ENCODE results near the gene RNH1. TPM values are rescaled to one million over a fixed set of nuclear protein-coding genes. Genes with fewer than 3 reads are reported as not detected.

The RNH1 gene
- total and polyA plus RNA-seq, 2 of the 8 experiments (the other 6 are each of a cell fraction or from before 2014, with no cell fraction given), result 48.7 to 49.8 TPM

DNA sequence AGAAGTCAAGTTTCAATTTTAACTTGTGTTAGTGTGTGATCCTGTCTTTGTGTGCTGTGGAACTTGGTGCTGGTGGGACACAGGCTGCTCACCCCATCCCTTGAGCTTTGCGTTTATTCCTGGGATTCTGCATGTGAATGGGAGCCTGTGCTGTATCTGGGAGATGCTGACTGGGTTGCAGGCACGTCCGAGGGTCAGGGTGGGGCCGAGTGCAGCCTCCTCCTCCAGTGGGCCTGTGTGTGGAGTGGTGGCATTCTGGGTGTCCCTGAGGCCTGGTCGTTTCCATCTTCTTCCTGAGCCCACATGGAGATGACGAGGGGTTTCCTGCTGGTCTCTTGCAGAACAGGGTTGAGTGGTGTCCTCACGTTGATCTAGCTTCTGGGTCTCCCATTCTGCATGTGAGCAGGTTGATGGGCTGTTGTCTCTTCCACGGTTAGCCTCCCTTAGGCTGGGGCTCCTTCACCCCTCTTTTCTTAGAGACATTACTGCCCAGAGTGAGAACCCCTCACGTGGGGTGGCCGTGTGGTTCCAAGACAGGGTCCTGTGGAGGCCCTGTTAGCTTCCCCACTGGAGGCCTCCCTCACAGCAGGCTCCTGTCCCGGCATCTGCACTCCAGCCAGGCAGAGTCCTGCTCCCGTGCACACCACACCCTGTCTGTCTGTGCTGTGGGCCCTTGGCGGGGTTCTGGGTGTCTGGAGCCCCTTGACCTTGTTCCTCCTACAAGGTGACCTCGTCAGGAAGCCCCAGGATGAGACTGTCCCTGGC lies 52.1 kb downstream of the RNH1 start:
- H3K23ac ChIP-seq (ENCODE audit: insufficient read length), result no peak overlapping the region
- H3K27me3 ChIP-seq (replicated peaks in 1 of 4; ENCODE audit: control insufficient read depth in 3 of 4, extremely low read depth in 1 of 4, insufficient read depth in 3 of 4, low read length in 3 of 4), result no peaks in the 10 kb centered on the region
- H3K9ac ChIP-seq (replicated peaks in 1 of 4; ENCODE audit: extremely low read depth in 1 of 4, low read depth in 3 of 4, low read length in 3 of 4), result no peak overlapping the region
- H4K20me1 ChIP-seq (replicated peaks in 1 of 2; ENCODE audit: control insufficient read depth in 1 of 2, insufficient read depth in 2 of 2, low read length in 2 of 2), result peaks cover 15 to 30% of the 10 kb centered on the region in 2 experiments
- H3K18ac ChIP-seq (ENCODE audit: extremely low read depth, low read length), result peak overlapping the region; percentile 56; the same call in 1 of the 2 replicates
- no peak overlapping the region for H3K4ac ChIP-seq (replicated peaks; ENCODE audit: insufficient read length, low read depth, low read length)
- peaks cover 3 to 24% (median 6%) of the 10 kb centered on the region in 4 experiments for H3K4me1 ChIP-seq (replicated peaks in 1 of 4; ENCODE audit: control insufficient read depth in 3 of 4, insufficient read depth in 4 of 4, low read length in 3 of 4)
- H2BK120ac ChIP-seq (replicated peaks; ENCODE audit: low read depth, low read length), result no peak overlapping the region
- no peak overlapping the region for H3K56ac ChIP-seq (replicated peaks; ENCODE audit: insufficient read length, low read depth, low read length)
- peaks cover 22 to 83% of the 10 kb centered on the region in 2 experiments for H3K79me2 ChIP-seq (ENCODE audit: control insufficient read depth in 1 of 2, insufficient read depth in 2 of 2, low read length in 2 of 2)
- no peak overlapping the region for H4K8ac ChIP-seq (ENCODE audit: extremely low read depth, insufficient read depth, low read length)
- no peak overlapping the region for H4K5ac ChIP-seq (ENCODE audit: insufficient read length, low read depth, low read length)
- H2BK15ac ChIP-seq (ENCODE audit: low read length), result peak overlapping the region; percentile 24; the same call in 1 of the 2 replicates
- no peak overlapping the region for H4K91ac ChIP-seq (replicated peaks; ENCODE audit: insufficient read length, low read length)
- WGBS, 2 experiments (ENCODE audit: extremely low coverage in 1 of 2, insufficient coverage in 1 of 2, insufficient read length in 1 of 2, insufficient replicate concordance in 2 of 2, low coverage in 1 of 2, low lambda C conversion rate in 2 of 2, missing lambda C conversion rate in 1 of 2), result 81% methylated on average over 13 of the region's 14 CpGs; no CpG with 5 or more reads in 1 of the 2 experiments
- no peaks in the 10 kb centered on the region for H3K9me3 ChIP-seq (ENCODE audit: insufficient read depth in 2 of 2, low read depth in 1 of 2, low read length in 1 of 2)
- H3K36me3 ChIP-seq (ENCODE audit: control insufficient read depth in 2 of 4, insufficient read depth in 4 of 4, low read length in 3 of 4), result peaks cover 2 to 11% (median 5%) of the 10 kb centered on the region in 4 experiments; a peak in 4 of 8 replicates
- H2BK12ac ChIP-seq (ENCODE audit: low read depth, low read length), result peak overlapping the region; percentile 60; the same call in 1 of the 2 replicates
- no peak overlapping the region; the same call in 1 of the 2 replicates for H2BK20ac ChIP-seq (ENCODE audit: low read length)
- no peak overlapping the region for H3K4me3 ChIP-seq (ENCODE audit: extremely low read depth in 1 of 4, insufficient read depth in 2 of 4, low read depth in 3 of 4, low read length in 4 of 4)
- CTCF ChIA-PET (ENCODE audit: partially characterized antibody), result no interaction called here
- TF ChIP-seq CHD2 (IDR thresholded peaks at IDR 0.05; ENCODE audit: low read length), result no peak
- peak overlapping the region; percentile 40; the same call in 1 of the 2 replicates for H2BK5ac ChIP-seq (ENCODE audit: low read depth, low read length)
- no peak overlapping the region for H2AFZ ChIP-seq (ENCODE audit: low read length)
- POLR2A ChIA-PET (ENCODE audit: partially characterized antibody), result interaction anchor here (1.1 to 1.2 kb wide), 2 partner anchors 9 to 13 kb away, joined by 3 read pairs; partner anchors contain the start of gene ANO9
- 0 out of 4 replicates have a peak overlapping the region, but pooled peaks of 1 of the 2 experiments have one; percentile 5 for H3K4me2 ChIP-seq (ENCODE audit: insufficient read depth in 1 of 2, low read depth in 2 of 2, low read length in 2 of 2)
- DNase-seq (ENCODE audit: low read depth in 1 of 2, low spot score in 2 of 2), result no peak
- H3K27ac ChIP-seq (ENCODE audit: low read depth, low read length), result no peak overlapping the region
- H3K14ac ChIP-seq (ENCODE audit: insufficient read length), result no peak overlapping the region
- H3K79me1 ChIP-seq (ENCODE audit: low read depth, low read length), result peaks cover 21% of the 10 kb centered on the region; the same call in 1 of the 2 replicates
- no peaks in the 10 kb centered on the region for H3K23me2 ChIP-seq (ENCODE audit: low read depth, low read length)
- no peak overlapping the region for H2AK5ac ChIP-seq (ENCODE audit: low read depth, low read length)
- no peak for FAIRE-seq

Data from H1 (cell line).